Keratinocyte (primary cell): ENCODE results near the gene CFAP46. TPM values are rescaled to one million over a fixed set of nuclear protein-coding genes. Genes with fewer than 3 reads are reported as not detected.
"Not testable (repeated sequence)": the region's sequence is repeated elsewhere in the genome, so short reads cannot be mapped to it uniquely, and the experiment has no call there.

Source experiments
- DNase-seq: peaks from one replicate; pipeline ENCODE4 v3.0.0-alpha.2; 2011; ENCODE audit warnings: low read depth, missing footprints, low spot score
- FAIRE-seq: peaks from 2 replicates; lab custom pipeline; 2011; peaks lifted over from hg19 to GRCh38; lab: Jason Lieb, UNC
- H2AFZ ChIP-seq: 2 replicates; pipeline ENCODE4 v1.6.0; 2012; ENCODE audit warnings: low read length, control low read depth, inconsistent platforms; ENCODE audit not compliant: control insufficient read depth
- H3K27ac ChIP-seq: 2 replicates; pipeline ENCODE4 v1.5.1; 2011; ENCODE audit warnings: low read length; ENCODE audit not compliant: control insufficient read depth, insufficient read depth
- H3K27me3 ChIP-seq: 3 replicates; pipeline ENCODE4 v1.6.0; 2011; ENCODE audit warnings: low read length; ENCODE audit not compliant: control insufficient read depth, insufficient read depth; ENCODE audit errors: extremely low read depth
- H3K36me3 ChIP-seq, 2 experiments: 2 replicates in 1 of 2; 3 replicates in 1 of 2; pipeline ENCODE4 v1.5.1; 2011; ENCODE audit warnings: low read length in 2 of 2, mild to moderate bottlenecking in 1 of 2; ENCODE audit not compliant: control insufficient read depth in 2 of 2, insufficient read depth in 2 of 2; ENCODE audit errors: extremely low read depth in 1 of 2
- H3K4me1 ChIP-seq: 3 replicates; pipeline ENCODE4 v1.5.1; 2011; ENCODE audit warnings: low read length; ENCODE audit not compliant: control insufficient read depth, insufficient read depth; ENCODE audit errors: extremely low read depth
- H3K4me2 ChIP-seq: 3 replicates; pipeline ENCODE4 v1.6.0; 2011; ENCODE audit warnings: low read depth, low read length; ENCODE audit not compliant: control insufficient read depth, insufficient read depth; ENCODE audit errors: extremely low read depth
- H3K4me3 ChIP-seq, 3 experiments: fragments of 200-600 bp in 1 of 3; sonication (generic) in 1 of 3; 2 replicates in 2 of 3; 3 replicates in 1 of 3; pipeline ENCODE4 v1.5.1; 2011 to 2016; ENCODE audit warnings: low read length in 3 of 3, mild to moderate bottlenecking in 3 of 3, control low read depth in 2 of 3, inconsistent platforms in 1 of 3, low read depth in 1 of 3, mixed read lengths in 1 of 3, mixed run types in 1 of 3, moderate library complexity in 1 of 3; ENCODE audit not compliant: control insufficient read depth in 2 of 3, insufficient read depth in 2 of 3; ENCODE audit errors: extremely low read depth in 1 of 3
- H3K79me2 ChIP-seq: 2 replicates; pipeline ENCODE4 v1.6.0; 2012; ENCODE audit warnings: low read length; ENCODE audit not compliant: control insufficient read depth, insufficient read depth
- H3K9ac ChIP-seq: 3 replicates; pipeline ENCODE4 v1.6.0; 2011; ENCODE audit warnings: low read length; ENCODE audit not compliant: control insufficient read depth, insufficient read depth; ENCODE audit errors: extremely low read depth
- H3K9me1 ChIP-seq: 3 replicates; pipeline ENCODE4 v1.6.0; 2011; ENCODE audit warnings: low read length; ENCODE audit not compliant: control insufficient read depth, insufficient read depth; ENCODE audit errors: extremely low read depth
- H3K9me3 ChIP-seq: 2 replicates; pipeline ENCODE4 v1.5.1; 2012; ENCODE audit warnings: low read depth, low read length; ENCODE audit not compliant: control insufficient read depth
- H4K20me1 ChIP-seq: 3 replicates; pipeline ENCODE4 v1.6.0; 2011; ENCODE audit warnings: low read length; ENCODE audit not compliant: control insufficient read depth, insufficient read depth; ENCODE audit errors: extremely low read depth
- CTCF ChIP-seq, 3 experiments: IDR thresholded peaks in 1 of 3; conservative IDR thresholded peaks in 1 of 3; optimal IDR thresholded peaks in 1 of 3; 2 replicates in 2 of 3; 3 replicates in 1 of 3; pipeline versions ENCODE3 to v1.5.1; 2011; ENCODE audit warnings: low read length in 3 of 3, mild to moderate bottlenecking in 3 of 3, moderate library complexity in 2 of 3, control low read depth in 1 of 3, inconsistent platforms in 1 of 3; ENCODE audit not compliant: insufficient read depth in 2 of 3; ENCODE audit errors: extremely low read depth in 1 of 3
- EZH2 ChIP-seq: IDR thresholded peaks from one replicate; pipeline ENCODE4 v1.6.1; 2012; ENCODE audit warnings: inconsistent platforms, mild to moderate bottlenecking, low read length, moderate library complexity
- dilution Hi-C: fragments of 300-500 bp; cut with MboI; formaldehyde crosslinking; loops from one replicate; pipeline ENCODE4 v1.7.0; 2020; ENCODE audit warnings: low sequenced_read_pairs; ENCODE audit not compliant: extremely low pct_ligation_motif_present
- polyA plus RNA-seq, 5 experiments: library from polyadenylated mRNA; depleted of rRNA in 3 of 5; stranded (reverse) in 3 of 5; stranded (forward) in 1 of 5; unstranded in 1 of 5; fragments of >200 nt; gene quantifications; 1 replicate in 1 of 5; 2 replicates in 3 of 5; 3 replicates in 1 of 5; pipeline versions ENCODE4 v1.2.1 to v1.2.3, GENCODE V29; 2011 to 2012; ENCODE audit warnings: missing spikeins in 2 of 5, low read depth in 1 of 5, low replicate concordance in 1 of 5

The CFAP46 gene
- polyA plus RNA-seq, 1 donor (not counting 4 experiments of a cell fraction or from before 2014, with no cell fraction given), result 1.00 TPM

- Histone ChIP-seq H3K4me1 (peaks cover 11% of the 10 kb centered on the region), H3K9ac (no peak overlapping the region), H3K4me3 (peak overlapping the region in 2 of 3 experiments; percentile 2 to 61), H3K36me3 (no peaks in the 10 kb centered on the region), H3K4me2 (no peak overlapping the region), H3K9me1 (no peaks in the 10 kb centered on the region), H3K9me3 (no peaks in the 10 kb centered on the region), H3K27ac (no peak overlapping the region), H3K27me3 (peaks cover 2% of the 10 kb centered on the region), H3K79me2 (no peaks in the 10 kb centered on the region), H2AFZ (peak overlapping the region; percentile 83), H4K20me1 (no peaks in the 10 kb centered on the region)
- no peak for FAIRE-seq
- DNase-seq, result no peak
- dilution Hi-C loops, result no loop called here
- TF ChIP-seq CTCF (optimal IDR thresholded peaks at IDR 0.05 in 1 of 3, IDR thresholded peaks at IDR 0.05 in 1 of 3, conservative IDR thresholded peaks at IDR 0.05 in 1 of 3; ENCODE audit: extremely low read depth in 1 of 3, insufficient read depth in 2 of 3, low read length in 3 of 3) (no peak), EZH2 (no peak)
These were observed 23.2 kb upstream of the CFAP46 start for GRCh38 chr10:132965411-132966057.

GRCh38 chr10:132964707-132965410 lies 22.5 kb upstream of the CFAP46 start:
- H3K9ac ChIP-seq, result peak overlapping the region; percentile 56
- H3K9me3 ChIP-seq, FAIRE-seq, H4K20me1 ChIP-seq, H3K79me2 ChIP-seq, H3K4me2 ChIP-seq, H3K27me3 ChIP-seq, H3K36me3 ChIP-seq, dilution Hi-C loops, H3K9me1 ChIP-seq, DNase-seq: not testable (repeated sequence)
- peak overlapping the region; percentile 4 for H2AFZ ChIP-seq
- H3K27ac ChIP-seq, result peak overlapping the region; percentile 14
- H3K4me3 ChIP-seq, result peak overlapping the region; percentile 23 to 61 (median 26)
- peaks cover 11% of the 10 kb centered on the region for H3K4me1 ChIP-seq
